Heart left ventricle (tissue), 13 donors: ENCODE data around the gene SLC4A2.

ENCODE experiments used
- POLR2A ChIP-seq, 2 donors: fragments of 450-650 bp; IDR thresholded peaks; one replicate each; pipeline ENCODE4 v1.6.1; 2017; ENCODE audit warnings: antibody characterized with exemption in 2 of 2, mild to moderate bottlenecking in 2 of 2, moderate library complexity in 2 of 2
- TF ChIP-seq, protein P1 (sequence below), 12 donors: fragments of 200-600 bp; sonication (generic) in 4 of 12; IDR thresholded peaks; one replicate each; pipeline versions ENCODE4 v1.5.0 to v1.8.0; 2018 to 2022; ENCODE audit warnings: antibody characterized with exemption in 12 of 12, mild to moderate bottlenecking in 5 of 12
- donor health status: ischemic (EF 13 %, LVEDD 7.1; RV severe dilation, severe dysfunction).
- donor health status: DM: no; HTN: yes; CAD: no.
- donor health status: DM: no; HTN: no; CAD: no.
- donor health status: ischemic (EF 25% LVEDD 6.9; RV normal size, moderate dysfunction).
- donor health status: ischemic (EF 25% LVEDD 5.7; RV mildly dilated, moderate dysfunction).
- donor health status: ischemic (EF 35%, LVEDD 5.7; RV mildly dilated, moderate dysfunction).
- donor health status: nonischemic (EF 11% LVEDD 7.7; RV severe dilation, severe dysfunction).
- donor health status: DM: yes; HTN: yes; CAD: no.
- donor health status: PGD.
- donor health status: ischemic (EF 29% LVEDD 5.4; RV normal size, mild dysfunction).
- donor health status: nonischemic (EF 23%, LVEDD 6.1; RV moderate dilation, normal function).

DNA sequence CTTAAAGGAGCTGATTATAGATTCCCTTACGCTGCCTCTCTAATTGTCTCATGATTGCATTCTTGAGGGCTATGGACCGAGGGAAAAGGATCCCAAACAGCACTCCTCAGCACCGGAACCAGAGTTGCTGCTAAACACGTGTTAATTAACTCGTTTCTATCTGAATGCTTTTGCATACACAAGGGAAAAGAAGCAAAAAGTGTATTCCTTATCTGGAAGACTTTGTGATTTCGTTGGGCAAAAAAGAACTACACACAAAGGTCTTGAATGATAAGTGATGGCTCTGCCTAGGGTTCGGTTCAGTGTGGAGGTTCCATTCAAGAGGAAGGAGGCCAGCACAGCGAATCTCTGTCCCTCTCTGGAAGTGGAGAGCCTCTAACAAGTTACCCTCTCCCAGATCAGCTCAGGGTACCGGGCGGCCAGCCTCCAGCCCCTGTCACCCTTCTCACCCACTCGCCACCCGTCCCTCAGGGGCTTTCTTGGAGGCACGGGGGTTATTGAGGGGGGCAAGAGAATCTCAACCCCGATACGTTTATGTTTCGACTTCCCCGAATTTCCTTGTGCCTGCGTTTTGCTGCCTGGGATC lies 515 bp upstream of the SLC4A2 start:
- TF ChIP-seq POLR2A (IDR thresholded peaks at IDR 0.05) = no peak
- TF ChIP-seq, protein P1, sequence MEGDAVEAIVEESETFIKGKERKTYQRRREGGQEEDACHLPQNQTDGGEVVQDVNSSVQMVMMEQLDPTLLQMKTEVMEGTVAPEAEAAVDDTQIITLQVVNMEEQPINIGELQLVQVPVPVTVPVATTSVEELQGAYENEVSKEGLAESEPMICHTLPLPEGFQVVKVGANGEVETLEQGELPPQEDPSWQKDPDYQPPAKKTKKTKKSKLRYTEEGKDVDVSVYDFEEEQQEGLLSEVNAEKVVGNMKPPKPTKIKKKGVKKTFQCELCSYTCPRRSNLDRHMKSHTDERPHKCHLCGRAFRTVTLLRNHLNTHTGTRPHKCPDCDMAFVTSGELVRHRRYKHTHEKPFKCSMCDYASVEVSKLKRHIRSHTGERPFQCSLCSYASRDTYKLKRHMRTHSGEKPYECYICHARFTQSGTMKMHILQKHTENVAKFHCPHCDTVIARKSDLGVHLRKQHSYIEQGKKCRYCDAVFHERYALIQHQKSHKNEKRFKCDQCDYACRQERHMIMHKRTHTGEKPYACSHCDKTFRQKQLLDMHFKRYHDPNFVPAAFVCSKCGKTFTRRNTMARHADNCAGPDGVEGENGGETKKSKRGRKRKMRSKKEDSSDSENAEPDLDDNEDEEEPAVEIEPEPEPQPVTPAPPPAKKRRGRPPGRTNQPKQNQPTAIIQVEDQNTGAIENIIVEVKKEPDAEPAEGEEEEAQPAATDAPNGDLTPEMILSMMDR (IDR thresholded peaks at IDR 0.05) = no peak
